ENCODE data around the gene RANBP1. TPM values are rescaled to one million over a fixed set of nuclear protein-coding genes. Genes with fewer than 3 reads are reported as not detected.
"Not testable (repeated sequence)": the region's sequence is repeated elsewhere in the genome, so short reads cannot be mapped to it uniquely, and the experiment has no call there.

Gene RANBP1
- 10 to 100 TPM; 57.0 to 61.6 TPM for total RNA-seq
- long read RNA-seq, donor 1, transcript RANBP1-202 (6 exons, 1,132 nt) = minor isoform, 7 of 24 reads
- long read RNA-seq, donor 1, transcript RANBP1-201 (6 exons, 837 nt) = major isoform, 14 of 24 reads
- long read RNA-seq, donor 1, partial matches to known transcripts = 3 of 24 reads
- long read RNA-seq, donor 1, other reads (novel, unspliced or antisense) = 0 of 24 reads
- long read RNA-seq, donor 2, transcript RANBP1-201 (6 exons, 837 nt) = major isoform, 42 of 90 reads
- long read RNA-seq, donor 2, transcript RANBP1-202 (6 exons, 1,132 nt) = minor isoform, 34 of 90 reads
- long read RNA-seq, donor 2, partial matches to known transcripts = 12 of 90 reads
- long read RNA-seq, donor 2, other reads (novel, unspliced or antisense) = 0 of 90 reads

- intact Hi-C loops (cut with DNase I) = no loop called here
- no peak for DNase-seq (ENCODE audit: low spot score)
These were observed at the start of gene RANBP1 for GRCh38 chr22:20115691-20116375. Gene RANBP1, plus strand, starts transcription at chr22:20116104. Its CDS starts 81 bp downstream, at chr22:20116185.

- DNase-seq (ENCODE audit: low spot score) = no peak
- intact Hi-C loops (cut with DNase I) = no loop called here
These were observed 49.1 kb upstream of the RANBP1 start for GRCh38 chr22:20066617-20067383.

- DNase-seq (ENCODE audit: low spot score); intact Hi-C loops (cut with DNase I): not testable (repeated sequence)
These were observed 48.6 kb upstream of the RANBP1 start for GRCh38 chr22:20067384-20067682.

- intact Hi-C loops (cut with DNase I) = no loop called here
- DNase-seq (ENCODE audit: low spot score) = no peak
These were observed 47.3 kb upstream of the RANBP1 start for GRCh38 chr22:20068640-20069039.

- intact Hi-C loops (cut with DNase I) = no loop called here
- no peak for DNase-seq (ENCODE audit: low spot score)
These were observed 46.4 kb upstream of the RANBP1 start for GRCh38 chr22:20069331-20070042.

- DNase-seq (ENCODE audit: low spot score) = no peak
- intact Hi-C loops (cut with DNase I) = no loop called here
These were observed 44.4 kb upstream of the RANBP1 start for GRCh38 chr22:20071524-20071972.

- no peak for DNase-seq (ENCODE audit: low spot score)
- intact Hi-C loops (cut with DNase I) = no loop called here
These were observed 39.2 kb upstream of the RANBP1 start for GRCh38 chr22:20076627-20077172.

GRCh38 chr22:20079745-20080444, 36.0 kb upstream of the RANBP1 start, which contains the start of gene DGCR8:
Gene DGCR8, plus strand, starts transcription at chr22:20080241. Its CDS starts 5,723 bp downstream, at chr22:20085964.
- intact Hi-C loops (cut with DNase I) = no loop called here
- peak; percentile 97 for DNase-seq (ENCODE audit: low spot score)

GRCh38 chr22:20080445-20080775, 35.5 kb upstream of the RANBP1 start:
- intact Hi-C loops (cut with DNase I) = no loop called here
- peak; percentile 88 for DNase-seq (ENCODE audit: low spot score)

GRCh38 chr22:20080776-20081654, 34.9 kb upstream of the RANBP1 start:
- no peak for DNase-seq (ENCODE audit: low spot score)
- intact Hi-C loops (cut with DNase I) = no loop called here

GRCh38 chr22:20083157-20083890, 32.6 kb upstream of the RANBP1 start:
- DNase-seq (ENCODE audit: low spot score) = no peak
- intact Hi-C loops (cut with DNase I) = no loop called here

GRCh38 chr22:20083891-20084546, 31.9 kb upstream of the RANBP1 start:
- no peak for DNase-seq (ENCODE audit: low spot score)
- intact Hi-C loops (cut with DNase I) = no loop called here

GRCh38 chr22:20084547-20085413, 31.1 kb upstream of the RANBP1 start:
- intact Hi-C loops (cut with DNase I) = no loop called here
- DNase-seq (ENCODE audit: low spot score) = no peak

- intact Hi-C loops (cut with DNase I) = no loop called here
- DNase-seq (ENCODE audit: low spot score) = no peak
These were observed 30.3 kb upstream of the RANBP1 start for GRCh38 chr22:20085651-20086050.

- intact Hi-C loops (cut with DNase I) = no loop called here
- DNase-seq (ENCODE audit: low spot score) = no peak
These were observed 29.8 kb upstream of the RANBP1 start for GRCh38 chr22:20086101-20086599.
